Panc1 (cell line): Measurements from ENCODE around the gene GAS7. TPM values are rescaled to one million over a fixed set of nuclear protein-coding genes. Genes with fewer than 3 reads are reported as not detected.

Experiments used
- ATAC-seq: fragments of 200-7000 bp; cut with Tn5 transposase; 2 replicates; pipeline ENCODE4 v1.9.1; 2020; ENCODE audit warnings: mild to moderate bottlenecking, moderate library complexity
- BruUV-seq: library from RNA; stranded (reverse); fragments of 400-500 nt; replicated peaks from 2 replicates; lab custom pipeline; 2021; lab: Mats Ljungman, UMichigan
- CTCF ChIA-PET: fragments of 300-600 bp; sonication (Branson Sonifier 250); formaldehyde crosslinking; loops from one replicate; lab custom pipeline; 2022; ENCODE audit warnings: antibody characterized with exemption; lab: Charles Lee
- POLR2A ChIA-PET: fragments of 300-600 bp; sonication (Branson Sonifier 250); formaldehyde crosslinking; loops from one replicate; lab custom pipeline; 2022; ENCODE audit warnings: antibody characterized with exemption; lab: Charles Lee
- DNase-seq: peaks from one replicate; pipeline ENCODE4 v3.0.0-alpha.2; 2010; ENCODE audit warnings: low read depth, low spot score
- H3K27ac ChIP-seq: 2 replicates; pipeline ENCODE4 v1.5.1; 2011; ENCODE audit warnings: mild to moderate bottlenecking, low read length, inconsistent platforms
- H3K27me3 ChIP-seq: fragments of 200-500 bp; sonication (Bioruptor generic); 2 replicates; pipeline ENCODE4 v1.6.0; 2014; ENCODE audit warnings: low read length, inconsistent platforms; ENCODE audit not compliant: control insufficient read depth, insufficient read depth
- H3K36me3 ChIP-seq: fragments of 200-500 bp; sonication (Bioruptor generic); 2 replicates; pipeline ENCODE4 v1.5.1; 2014; ENCODE audit warnings: inconsistent platforms, mild to moderate bottlenecking, low read length, moderate library complexity; ENCODE audit not compliant: control insufficient read depth, insufficient read depth
- H3K4me1 ChIP-seq: 2 replicates; pipeline ENCODE4 v1.5.1; 2011; ENCODE audit warnings: inconsistent platforms, mild to moderate bottlenecking, low read length, moderate library complexity; ENCODE audit not compliant: control insufficient read depth, insufficient read depth
- H3K4me3 ChIP-seq, 2 experiments: 2 replicates each; pipeline ENCODE4 v1.5.1; 2011 to 2012; ENCODE audit warnings: low read depth in 2 of 2, low read length in 2 of 2, mild to moderate bottlenecking in 2 of 2, inconsistent platforms in 1 of 2, moderate library complexity in 1 of 2
- H3K9me3 ChIP-seq: fragments of 200-500 bp; sonication (Bioruptor generic); 2 replicates; pipeline ENCODE4 v1.5.1; 2014; ENCODE audit warnings: low read depth, mild to moderate bottlenecking, inconsistent platforms, low read length, moderate library complexity; ENCODE audit not compliant: control insufficient read depth, insufficient read depth
- CTCF ChIP-seq: fragments of 450-650 bp; IDR thresholded peaks from 2 replicates; pipeline ENCODE4 v1.5.1; 2017; ENCODE audit warnings: mild to moderate bottlenecking
- POLR2AphosphoS5 ChIP-seq: IDR thresholded peaks from 2 replicates; pipeline ENCODE4 v1.6.1; 2012; ENCODE audit warnings: mild to moderate bottlenecking, low read depth, low read length, moderate library complexity
- REST ChIP-seq, 2 experiments: IDR thresholded peaks; 2 replicates each; pipeline ENCODE4 v1.6.1; 2011 to 2012; ENCODE audit warnings: low read depth in 2 of 2, control low read depth in 1 of 2, low read length in 1 of 2, mild to moderate bottlenecking in 1 of 2, moderate library complexity in 1 of 2; ENCODE audit not compliant: insufficient read depth in 1 of 2
- SIN3A ChIP-seq: IDR thresholded peaks from 2 replicates; pipeline ENCODE4 v1.6.1; 2012; ENCODE audit warnings: low read depth, mild to moderate bottlenecking, low read length, moderate library complexity, borderline replicate concordance; ENCODE audit not compliant: insufficient read depth
- TCF7L2 ChIP-seq: IDR thresholded peaks from 2 replicates; pipeline ENCODE4 v1.6.1; 2011; ENCODE audit warnings: mild to moderate bottlenecking, low read depth, low read length, inconsistent platforms
- in situ Hi-C: cut with HindIII; loops from 2 replicates; pipeline ENCODE4 v1.10.0; 2016; ENCODE audit warnings: low sequenced_read_pairs, low pct_unique_long_range_greater_than_20kb
- intact Hi-C: fragments of 100-400 bp; cut with micrococcal nuclease; formaldehyde crosslinking; loops from one replicate; pipeline ENCODE4 v1.10.0; 2022; ENCODE audit not compliant: unreplicated experiment
- total RNA-seq: library from RNA; stranded (reverse); gene quantifications from one replicate; pipeline ENCODE4 v1.2.1, GENCODE V29; 2021; ENCODE audit not compliant: unreplicated experiment

The GAS7 gene
- total RNA-seq, 1 experiment from 2014 or later, result 0.05 TPM

GRCh38 chr17:10092595-10092994 is 105.8 kb downstream of the GAS7 start:
- no peaks in the 10 kb centered on the region for H3K27me3 ChIP-seq
- H3K4me3 ChIP-seq, result no peak overlapping the region
- POLR2A ChIA-PET, result no interaction called here
- in situ Hi-C loops (no loop called here), intact Hi-C loops (no loop called here)
- DNase-seq (no peak), ATAC-seq (no peak)
- no peaks in the 10 kb centered on the region for H3K36me3 ChIP-seq
- H3K27ac ChIP-seq, result no peak overlapping the region
- BruUV-seq, result no TSS peak
- CTCF ChIA-PET, result no interaction called here
- no peaks in the 10 kb centered on the region for H3K9me3 ChIP-seq
- no peaks in the 10 kb centered on the region for H3K4me1 ChIP-seq
- TF ChIP-seq SIN3A, result no peak
- no peak for TF ChIP-seq POLR2AphosphoS5
- no peak for TF ChIP-seq CTCF
- no peak for TF ChIP-seq TCF7L2
- no peak for TF ChIP-seq REST (IDR thresholded peaks at IDR 0.05; ENCODE audit: insufficient read depth in 1 of 2, low read depth in 2 of 2, low read length in 1 of 2)

GRCh38 chr17:10091046-10091445 is 107.4 kb downstream of the GAS7 start:
- in situ Hi-C loops (no loop called here), intact Hi-C loops (no loop called here)
- no peaks in the 10 kb centered on the region for H3K36me3 ChIP-seq
- ChIA-PET POLR2A (no interaction called here), CTCF (no interaction called here)
- ATAC-seq (no peak), DNase-seq (no peak)
- no peaks in the 10 kb centered on the region for H3K4me1 ChIP-seq
- no peak overlapping the region for H3K27ac ChIP-seq
- H3K4me3 ChIP-seq, result no peak overlapping the region
- no TSS peak for BruUV-seq
- TF ChIP-seq SIN3A (no peak), REST (IDR thresholded peaks at IDR 0.05; ENCODE audit: insufficient read depth in 1 of 2, low read depth in 2 of 2, low read length in 1 of 2) (no peak), POLR2AphosphoS5 (no peak), CTCF (no peak), TCF7L2 (no peak)
- H3K9me3 ChIP-seq, result no peaks in the 10 kb centered on the region
- no peaks in the 10 kb centered on the region for H3K27me3 ChIP-seq
